ENCODE results near the gene HGS. TPM values are rescaled to one million over a fixed set of nuclear protein-coding genes. Genes with fewer than 3 reads are reported as not detected.
"Not testable (repeated sequence)": the region's sequence is repeated elsewhere in the genome, so short reads cannot be mapped to it uniquely, and the experiment has no call there.

The HGS gene
- total RNA-seq, 2 donors from 2014 or later, result 140 to 220 TPM

DNA sequence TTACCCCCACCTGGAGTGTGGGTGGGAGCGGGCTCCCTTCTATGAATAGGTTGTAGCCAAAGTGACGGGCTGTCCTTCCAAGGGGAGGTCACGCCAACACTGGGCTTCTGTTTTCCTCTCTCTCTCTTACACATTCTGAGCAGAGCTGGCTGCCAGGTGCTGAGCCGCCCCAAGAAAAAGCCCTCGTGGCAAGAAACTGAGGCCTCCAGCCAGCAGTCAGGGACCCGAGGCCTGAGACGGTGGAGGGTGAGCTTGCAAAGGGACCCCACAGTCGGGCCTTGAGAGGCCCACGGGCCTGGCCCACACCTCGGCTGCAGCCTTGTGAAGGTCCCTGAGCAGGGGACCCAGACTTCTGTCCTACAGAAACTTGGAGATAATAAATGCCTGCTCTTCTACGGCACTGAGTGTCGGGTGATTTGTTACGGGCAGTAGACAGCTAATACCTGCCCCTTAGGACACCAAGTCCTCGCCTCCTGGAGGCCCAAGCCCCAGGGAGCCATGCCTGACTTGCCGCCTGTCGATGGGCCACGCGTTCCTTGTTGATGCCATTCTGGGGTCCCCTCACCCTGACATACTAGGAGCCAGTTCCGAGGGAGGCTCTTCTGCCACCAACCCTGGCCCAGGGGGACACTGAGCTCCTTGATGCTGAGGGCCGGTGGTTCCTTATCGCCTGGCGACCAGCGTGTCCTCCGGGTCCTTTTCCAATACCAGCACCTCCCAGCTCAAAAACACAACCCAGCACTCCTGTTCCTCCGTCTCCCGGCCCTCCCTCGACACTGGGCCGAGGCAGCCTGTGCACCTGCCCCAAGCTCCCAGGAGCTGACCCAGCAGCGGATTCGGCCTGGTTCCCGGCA is 54.4 kb downstream of the HGS start:
- no peak for DNase-seq (ENCODE audit: low spot score)
- ATAC-seq, result no peak
- no peaks in the 10 kb centered on the region for H3K9me3 Mint-ChIP-seq
- H3K36me3 Mint-ChIP-seq, result no peaks in the 10 kb centered on the region
- H3K27ac Mint-ChIP-seq, result peak overlapping the region in 1 of 2 donors; percentile 23
- H3K27me3 Mint-ChIP-seq, result peaks cover 0 to 8% of the 10 kb centered on the region in 2 donors
- H3K4me1 Mint-ChIP-seq (ENCODE audit: low read depth in 2 of 2), result peaks cover 5 to 15% of the 10 kb centered on the region in 2 donors
- no peak overlapping the region for H3K4me3 Mint-ChIP-seq

DNA sequence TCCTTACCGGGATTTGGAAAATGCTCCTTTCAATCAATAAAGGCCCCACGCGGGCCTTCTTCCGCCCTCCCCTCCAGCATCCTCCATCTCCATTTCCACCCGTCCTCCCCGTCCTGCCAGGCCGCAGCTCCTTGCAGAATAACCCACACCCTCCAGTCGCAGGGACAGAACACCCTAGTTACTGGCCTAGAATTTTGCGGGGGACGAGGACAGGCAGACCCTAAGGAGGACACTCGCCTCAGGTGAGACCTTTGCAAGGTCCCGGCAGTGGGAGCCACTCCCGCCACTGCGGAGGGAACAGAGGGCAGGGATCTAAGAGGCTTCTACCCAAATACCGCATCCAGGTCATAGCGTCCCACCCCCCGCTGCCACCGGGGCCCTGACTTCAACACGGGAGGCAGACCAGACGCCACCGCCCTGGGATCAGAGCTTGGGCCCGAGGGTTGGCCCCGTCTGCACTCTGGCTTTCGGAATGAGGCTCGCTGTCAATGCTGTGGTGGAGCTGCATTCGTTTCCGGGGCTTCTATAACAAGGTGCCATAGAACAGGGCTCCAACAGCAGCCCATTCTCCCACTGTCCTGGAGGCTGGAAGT is 55.1 kb downstream of the HGS start:
- ATAC-seq, result no peak
- no peaks in the 10 kb centered on the region for H3K9me3 Mint-ChIP-seq
- no peak overlapping the region for H3K4me3 Mint-ChIP-seq
- peaks cover 0 to 4% of the 10 kb centered on the region in 2 donors for H3K27me3 Mint-ChIP-seq
- H3K27ac Mint-ChIP-seq, result no peak overlapping the region
- H3K4me1 Mint-ChIP-seq (ENCODE audit: low read depth in 2 of 2), result peaks cover 5 to 10% of the 10 kb centered on the region in 2 donors
- H3K36me3 Mint-ChIP-seq, result no peaks in the 10 kb centered on the region
- DNase-seq (ENCODE audit: low spot score), result no peak

DNA sequence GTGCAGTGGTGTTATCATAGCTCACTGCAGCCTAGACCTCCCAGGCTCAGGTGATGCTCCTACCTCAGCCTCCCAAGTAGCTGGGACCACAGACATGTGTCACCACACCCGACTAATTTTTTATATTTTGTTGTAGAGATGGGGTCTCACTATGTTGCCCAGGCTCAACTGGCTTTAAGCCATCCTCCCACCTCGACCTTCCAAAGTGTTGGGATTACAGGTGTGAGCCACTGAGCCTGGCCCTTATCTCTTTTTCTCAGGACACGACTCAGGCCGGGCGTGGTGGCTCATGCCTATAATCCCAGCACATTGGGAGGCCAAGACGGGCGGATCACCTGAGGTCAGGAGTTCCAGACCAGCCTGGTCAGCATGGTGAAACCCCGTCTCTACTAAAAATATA is 55.8 kb downstream of the HGS start:
- not testable (repeated sequence) for DNase-seq (ENCODE audit: low spot score); ATAC-seq; H3K27me3 Mint-ChIP-seq; H3K27ac Mint-ChIP-seq; H3K4me3 Mint-ChIP-seq; H3K36me3 Mint-ChIP-seq; H3K9me3 Mint-ChIP-seq
- H3K4me1 Mint-ChIP-seq (ENCODE audit: low read depth in 2 of 2), result peaks cover 5 to 10% of the 10 kb centered on the region in 2 donors

DNA sequence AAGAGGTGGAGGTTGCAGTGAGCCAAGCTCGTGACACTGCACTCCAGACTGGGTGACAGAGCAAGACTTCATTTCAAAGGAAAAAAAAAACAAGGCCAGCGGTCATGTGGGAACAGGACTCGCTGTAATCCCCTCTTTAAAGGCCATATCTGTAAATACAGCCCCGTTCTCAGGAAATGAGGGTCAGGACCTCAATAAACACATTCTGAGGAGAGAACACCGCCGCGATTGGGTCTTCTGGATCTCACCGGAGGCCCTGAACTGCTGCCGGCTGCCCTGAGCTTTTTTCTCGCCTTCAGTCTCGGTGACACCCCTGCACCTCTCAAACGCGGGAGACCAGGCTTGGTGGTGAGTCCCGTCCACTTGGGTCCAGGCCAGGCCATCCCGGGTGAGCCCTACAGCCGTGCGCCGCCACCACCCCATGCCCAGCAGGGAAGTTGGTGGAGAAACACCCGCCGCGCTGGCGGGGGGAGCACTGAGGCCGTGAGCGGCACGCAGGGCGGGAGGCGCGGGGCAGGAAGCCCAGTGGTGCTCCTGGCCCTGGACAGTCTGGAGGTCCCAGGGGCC is 56.7 kb downstream of the HGS start:
- peak; percentile 25 to 63 for ATAC-seq

DNA sequence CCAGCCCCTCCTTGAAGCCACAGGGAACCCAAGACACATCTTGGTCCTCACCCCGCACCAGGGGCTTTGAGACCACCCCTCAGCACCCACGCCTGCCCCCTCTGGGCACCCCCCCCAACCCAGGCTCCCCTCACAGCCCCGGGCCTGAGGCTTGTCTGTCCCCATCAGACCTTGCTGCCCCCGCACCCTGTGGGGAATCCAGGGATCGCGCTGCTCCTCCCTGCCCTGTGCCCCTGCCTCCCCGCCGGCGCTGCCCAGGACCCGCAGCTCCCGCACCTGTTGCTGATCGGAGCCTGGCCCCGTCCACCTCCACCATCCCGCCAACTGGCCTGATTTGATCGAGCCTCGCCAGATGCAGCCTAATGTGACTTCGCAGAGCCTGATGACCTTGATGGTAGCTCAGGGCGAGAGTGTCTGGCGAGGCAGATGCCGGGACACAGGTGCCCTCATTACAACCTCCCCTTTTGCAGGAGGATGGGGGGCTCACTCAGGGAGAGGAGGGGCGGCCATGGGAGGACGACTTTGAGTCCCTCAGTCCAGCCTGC is 57.3 kb downstream of the HGS start:
- DNase-seq (ENCODE audit: low spot score) (no peak), ATAC-seq (peak in 1 of 2 donors; percentile 59)
- no peaks in the 10 kb centered on the region for H3K9me3 Mint-ChIP-seq
- peaks cover 0 to 5% of the 10 kb centered on the region in 2 donors for H3K4me1 Mint-ChIP-seq (ENCODE audit: low read depth in 2 of 2)
- H3K27ac Mint-ChIP-seq, result no peak overlapping the region
- H3K36me3 Mint-ChIP-seq, result no peaks in the 10 kb centered on the region
- H3K4me3 Mint-ChIP-seq, result no peak overlapping the region
- H3K27me3 Mint-ChIP-seq, result peaks cover 0 to 4% of the 10 kb centered on the region in 2 donors

More for the DNA sequence above, 56.7 kb downstream of the HGS start:
- Mint-ChIP-seq H3K9me3 (no peaks in the 10 kb centered on the region), H3K27me3 (peaks cover 0 to 4% of the 10 kb centered on the region in 2 donors), H3K4me3 (no peak overlapping the region), H3K27ac (no peak overlapping the region), H3K4me1 (ENCODE audit: low read depth in 2 of 2) (peaks cover 5 to 10% of the 10 kb centered on the region in 2 donors), H3K36me3 (no peaks in the 10 kb centered on the region)
- DNase-seq (ENCODE audit: low spot score), result no peak

GRCh38 chr17:81741594-81742452 is 58.0 kb downstream of the HGS start:
- no peaks in the 10 kb centered on the region for H3K9me3 Mint-ChIP-seq
- ATAC-seq, result peak; percentile 36 to 41
- H3K27ac Mint-ChIP-seq, result no peak overlapping the region

More at GRCh38 chr17:81741594-81742452, 58.0 kb downstream of the HGS start:
- H3K4me3 Mint-ChIP-seq, result no peak overlapping the region
- peaks cover 0 to 4% of the 10 kb centered on the region in 2 donors for H3K27me3 Mint-ChIP-seq
- DNase-seq (ENCODE audit: low spot score), result no peak
- no peaks in the 10 kb centered on the region for H3K36me3 Mint-ChIP-seq
- peaks cover 0 to 5% of the 10 kb centered on the region in 2 donors for H3K4me1 Mint-ChIP-seq (ENCODE audit: low read depth in 2 of 2)

Other genes with a start within 250 kb of the HGS start
- 1,000 to 10,000 TPM; 4,962 to 5,145 TPM for gene ACTG1, start 171.2 kb upstream of the HGS start, total RNA-seq
- gene FSCN2, start 155.6 kb upstream of the HGS start, total RNA-seq, result under 1 TPM; 0.21 to 0.64 TPM
- gene FAAP100, start 131.7 kb upstream of the HGS start, total RNA-seq, result 10 to 100 TPM; 35.5 to 76.6 TPM
- gene NPLOC4, start 46.9 kb upstream of the HGS start, total RNA-seq, result 100 to 1,000 TPM; 161 to 174 TPM
- gene TSPAN10, start 46.8 kb upstream of the HGS start, total RNA-seq, result under 1 TPM in 1 of 2 donors, not detected in 1; 0.50 TPM
- 1 to 10 TPM; 4.8 to 8.9 TPM for gene PDE6G, start 27.5 kb upstream of the HGS start, total RNA-seq
- gene OXLD1, start 17.4 kb upstream of the HGS start, total RNA-seq, result 10 to 100 TPM; 35.2 to 45.6 TPM
- gene CCDC137, start 17.3 kb upstream of the HGS start, total RNA-seq, result 10 to 100 TPM; 38.0 to 90.1 TPM
- gene ARL16, start 214 bp upstream of the HGS start, total RNA-seq, result 10 to 100 TPM; 35.5 to 54.7 TPM
- gene MRPL12, start 19.4 kb downstream of the HGS start, total RNA-seq, result 100 to 1,000 TPM in 1 of 2 donors, 10 to 100 TPM in 1; 98.7 to 226 TPM
- gene SLC25A10, start 28.3 kb downstream of the HGS start, total RNA-seq, result 10 to 100 TPM; 17.5 to 36.3 TPM
- not detected for gene GCGR, start 120.1 kb downstream of the HGS start, total RNA-seq
- 100 to 1,000 TPM in 1 of 2 donors, 10 to 100 TPM in 1; 83.9 to 104 TPM for gene MCRIP1, start 149.3 kb downstream of the HGS start, total RNA-seq
- gene PPP1R27, start 151.0 kb downstream of the HGS start, total RNA-seq, result not detected
- gene P4HB, start 176.5 kb downstream of the HGS start, total RNA-seq, result 100 to 1,000 TPM; 691 to 774 TPM
- 100 to 1,000 TPM; 874 to 929 TPM for gene ARHGDIA, start 187.3 kb downstream of the HGS start, total RNA-seq
- gene ALYREF, start 207.6 kb downstream of the HGS start, total RNA-seq, result 100 to 1,000 TPM; 159 to 302 TPM
- gene ANAPC11, start 207.7 kb downstream of the HGS start, total RNA-seq, result 100 to 1,000 TPM in 1 of 2 donors, 10 to 100 TPM in 1; 81.3 to 112 TPM
- gene NPB, start 218.2 kb downstream of the HGS start, total RNA-seq, result under 1 TPM; 0.17 to 0.50 TPM
- gene PCYT2, start 227.4 kb downstream of the HGS start, total RNA-seq, result 10 to 100 TPM; 30.4 to 36.5 TPM
- gene SIRT7, start 234.2 kb downstream of the HGS start, total RNA-seq, result 10 to 100 TPM; 69.4 to 77.6 TPM
- gene MAFG, start 243.7 kb downstream of the HGS start, total RNA-seq, result 10 to 100 TPM; 26.7 to 49.4 TPM